IPS-20b (cell line): ENCODE results near the gene RNF180.

Experiments
- H3K27ac ChIP-seq: one replicate; pipeline ENCODE4 v1.5.1; 2013; ENCODE audit warnings: low read length
- H3K27me3 ChIP-seq: 2 replicates; pipeline ENCODE4 v1.6.1; 2013; ENCODE audit warnings: mild to moderate bottlenecking, low read length, inconsistent platforms; ENCODE audit not compliant: insufficient read depth
- H3K36me3 ChIP-seq: 2 replicates; pipeline ENCODE4 v1.6.1; 2013; ENCODE audit warnings: low read depth, mild to moderate bottlenecking, inconsistent platforms, low read length, moderate library complexity; ENCODE audit not compliant: insufficient read depth
- H3K4me1 ChIP-seq: 2 replicates; pipeline ENCODE4 v1.6.1; 2013; ENCODE audit warnings: mild to moderate bottlenecking, control low read depth, inconsistent platforms, low read length, moderate library complexity; ENCODE audit not compliant: insufficient read depth
- H3K4me3 ChIP-seq: 2 replicates; pipeline ENCODE4 v1.5.1; 2013; ENCODE audit warnings: mild to moderate bottlenecking, low read length, inconsistent platforms
- H3K9ac ChIP-seq: 2 replicates; pipeline ENCODE4 v1.6.1; 2013; ENCODE audit warnings: low read depth, mild to moderate bottlenecking, inconsistent platforms, low read length, moderate library complexity
- H3K9me3 ChIP-seq: 2 replicates; pipeline ENCODE4 v1.6.1; 2013; ENCODE audit warnings: mild to moderate bottlenecking, low read depth, low read length, inconsistent platforms; ENCODE audit not compliant: insufficient read depth

Gene RNF180

GRCh38 chr5:64183956-64184355 is 18.3 kb downstream of the RNF180 start:
- no peak overlapping the region for H3K4me3 ChIP-seq
- H3K9me3 ChIP-seq: no peaks in the 10 kb centered on the region
- H3K36me3 ChIP-seq: no peaks in the 10 kb centered on the region
- no peak overlapping the region for H3K9ac ChIP-seq
- no peaks in the 10 kb centered on the region for H3K4me1 ChIP-seq
- no peaks in the 10 kb centered on the region for H3K27me3 ChIP-seq
- no peak overlapping the region for H3K27ac ChIP-seq

GRCh38 chr5:64184832-64185231 is 19.2 kb downstream of the RNF180 start:
- Histone ChIP-seq H3K27ac (no peak overlapping the region), H3K9ac (no peak overlapping the region), H3K4me3 (no peak overlapping the region), H3K9me3 (no peaks in the 10 kb centered on the region), H3K27me3 (no peaks in the 10 kb centered on the region), H3K36me3 (no peaks in the 10 kb centered on the region), H3K4me1 (no peaks in the 10 kb centered on the region)

- Histone ChIP-seq H3K27ac (no peak overlapping the region), H3K4me3 (no peak overlapping the region), H3K9ac (no peak overlapping the region), H3K27me3 (no peaks in the 10 kb centered on the region), H3K4me1 (no peaks in the 10 kb centered on the region), H3K36me3 (no peaks in the 10 kb centered on the region), H3K9me3 (no peaks in the 10 kb centered on the region)
Observed at GRCh38 chr5:64188776-64189175, 23.1 kb downstream of the RNF180 start.

GRCh38 chr5:64190562-64191306 is 25.1 kb downstream of the RNF180 start:
- Histone ChIP-seq H3K27me3 (no peaks in the 10 kb centered on the region), H3K4me3 (no peak overlapping the region), H3K36me3 (no peaks in the 10 kb centered on the region), H3K9ac (no peak overlapping the region), H3K27ac (no peak overlapping the region), H3K9me3 (no peaks in the 10 kb centered on the region), H3K4me1 (no peaks in the 10 kb centered on the region)

GRCh38 chr5:64195981-64196380 is 30.3 kb downstream of the RNF180 start:
- Histone ChIP-seq H3K4me1 (no peaks in the 10 kb centered on the region), H3K27me3 (no peaks in the 10 kb centered on the region), H3K36me3 (no peaks in the 10 kb centered on the region), H3K9me3 (no peaks in the 10 kb centered on the region), H3K4me3 (no peak overlapping the region), H3K9ac (no peak overlapping the region), H3K27ac (no peak overlapping the region)

- H3K4me1 ChIP-seq: no peaks in the 10 kb centered on the region
- H3K9ac ChIP-seq: no peak overlapping the region
- H3K27ac ChIP-seq: no peak overlapping the region
- no peak overlapping the region for H3K4me3 ChIP-seq
- H3K9me3 ChIP-seq: no peaks in the 10 kb centered on the region
- no peaks in the 10 kb centered on the region for H3K36me3 ChIP-seq
- no peaks in the 10 kb centered on the region for H3K27me3 ChIP-seq
Observed at GRCh38 chr5:64199425-64199824, 33.8 kb downstream of the RNF180 start.

- Histone ChIP-seq H3K4me3 (no peak overlapping the region), H3K9ac (no peak overlapping the region), H3K36me3 (no peaks in the 10 kb centered on the region), H3K27ac (no peak overlapping the region), H3K4me1 (no peaks in the 10 kb centered on the region), H3K27me3 (no peaks in the 10 kb centered on the region), H3K9me3 (no peaks in the 10 kb centered on the region)
Observed at GRCh38 chr5:64201996-64202395, 36.4 kb downstream of the RNF180 start.

GRCh38 chr5:64206653-64207052 is 41.0 kb downstream of the RNF180 start:
- H3K27ac ChIP-seq: no peak overlapping the region
- peaks cover 5% of the 10 kb centered on the region; the same call in 1 of the 2 replicates for H3K4me1 ChIP-seq
- H3K9ac ChIP-seq: no peak overlapping the region
- H3K9me3 ChIP-seq: no peaks in the 10 kb centered on the region
- H3K27me3 ChIP-seq: no peaks in the 10 kb centered on the region
- no peaks in the 10 kb centered on the region for H3K36me3 ChIP-seq
- no peak overlapping the region for H3K4me3 ChIP-seq

- H3K4me1 ChIP-seq: peaks cover 5% of the 10 kb centered on the region; the same call in 1 of the 2 replicates
- H3K9ac ChIP-seq: no peak overlapping the region
- H3K9me3 ChIP-seq: no peaks in the 10 kb centered on the region
- no peaks in the 10 kb centered on the region for H3K27me3 ChIP-seq
- H3K36me3 ChIP-seq: no peaks in the 10 kb centered on the region
- no peak overlapping the region for H3K4me3 ChIP-seq
- H3K27ac ChIP-seq: no peak overlapping the region
Observed at GRCh38 chr5:64207978-64208377, 42.3 kb downstream of the RNF180 start.

- Histone ChIP-seq H3K4me1 (peaks cover 5% of the 10 kb centered on the region; the same call in 1 of the 2 replicates), H3K27me3 (no peaks in the 10 kb centered on the region), H3K4me3 (no peak overlapping the region), H3K27ac (no peak overlapping the region), H3K36me3 (no peaks in the 10 kb centered on the region), H3K9ac (no peak overlapping the region), H3K9me3 (no peaks in the 10 kb centered on the region)
Observed at GRCh38 chr5:64209353-64209752, 43.7 kb downstream of the RNF180 start.

GRCh38 chr5:64210866-64211265 is 45.2 kb downstream of the RNF180 start:
- H3K27ac ChIP-seq: no peak overlapping the region
- H3K9me3 ChIP-seq: no peaks in the 10 kb centered on the region
- H3K4me3 ChIP-seq: no peak overlapping the region

GRCh38 chr5:64213011-64213410 is 47.4 kb downstream of the RNF180 start:
- H3K27me3 ChIP-seq: no peaks in the 10 kb centered on the region

More at GRCh38 chr5:64210866-64211265, 45.2 kb downstream of the RNF180 start:
- Histone ChIP-seq H3K9ac (no peak overlapping the region), H3K36me3 (no peaks in the 10 kb centered on the region), H3K4me1 (peaks cover 5% of the 10 kb centered on the region; the same call in 1 of the 2 replicates), H3K27me3 (no peaks in the 10 kb centered on the region)

More at GRCh38 chr5:64213011-64213410, 47.4 kb downstream of the RNF180 start:
- H3K36me3 ChIP-seq: no peaks in the 10 kb centered on the region
- no peak overlapping the region for H3K4me3 ChIP-seq
- peaks cover 5% of the 10 kb centered on the region; the same call in 1 of the 2 replicates for H3K4me1 ChIP-seq
- no peak overlapping the region for H3K27ac ChIP-seq
- H3K9me3 ChIP-seq: no peaks in the 10 kb centered on the region
- H3K9ac ChIP-seq: no peak overlapping the region
